HEK293 (cell line): ENCODE data around the gene MED15.

Source experiments
- PRDM10 ChIP-seq: fragments of 450-650 bp; formaldehyde crosslinking; IDR thresholded peaks from 2 replicates; pipeline ENCODE4 v1.5.1; 2016; ENCODE audit warnings: missing biosample characterization, missing genetic modification characterization
- REST ChIP-seq: fragments of 450-650 bp; formaldehyde crosslinking; IDR thresholded peaks from 2 replicates; pipeline ENCODE4 v1.5.1; 2016; ENCODE audit warnings: missing biosample characterization, missing genetic modification characterization
- YY1 ChIP-seq: fragments of 450-650 bp; formaldehyde crosslinking; IDR thresholded peaks from 2 replicates; pipeline ENCODE4 v1.5.1; 2018; ENCODE audit warnings: missing biosample characterization, missing genetic modification characterization
- ZBTB1 ChIP-seq: fragments of 450-650 bp; formaldehyde crosslinking; IDR thresholded peaks from 2 replicates; pipeline ENCODE4 v1.5.1; 2016; ENCODE audit warnings: missing biosample characterization, missing genetic modification characterization
- ZBTB21 ChIP-seq: fragments of 450-650 bp; formaldehyde crosslinking; IDR thresholded peaks from 2 replicates; pipeline ENCODE4 v1.5.1; 2017; ENCODE audit warnings: missing biosample characterization, missing genetic modification characterization
- ZNF280C ChIP-seq: fragments of 450-650 bp; formaldehyde crosslinking; IDR thresholded peaks from 2 replicates; pipeline ENCODE4 v1.5.1; 2016; ENCODE audit warnings: missing biosample characterization, missing genetic modification characterization
- ZNF707 ChIP-seq: fragments of 450-650 bp; formaldehyde crosslinking; IDR thresholded peaks from 2 replicates; pipeline ENCODE4 v1.5.1; 2016; ENCODE audit warnings: missing biosample characterization, missing genetic modification characterization

GRCh38 chr22:20546541-20546950, 39.1 kb downstream of the MED15 start:
- no peak for TF ChIP-seq YY1 (tag by site-specific recombination)
- TF ChIP-seq ZNF280C (tag by site-specific recombination) = no peak
- no peak for TF ChIP-seq ZNF707 (tag by site-specific recombination)
- no peak for TF ChIP-seq ZBTB21 (tag by site-specific recombination)
- no peak for TF ChIP-seq ZBTB1 (tag by site-specific recombination)
- TF ChIP-seq PRDM10 (tag by site-specific recombination) = no peak
- no peak for TF ChIP-seq REST (tag by site-specific recombination)
